NT2/D1 (cell line): ENCODE results near the gene ESAM.

ENCODE experiments used
- SUZ12 ChIP-seq: IDR thresholded peaks from 2 replicates; pipeline ENCODE4 v1.6.1; 2011; ENCODE audit not compliant: insufficient read length, insufficient read depth; ENCODE audit errors: extremely low read depth
- YY1 ChIP-seq: IDR thresholded peaks from 2 replicates; pipeline ENCODE4 v1.6.1; 2011; ENCODE audit not compliant: insufficient read length, insufficient read depth
- ZNF274 ChIP-seq: IDR thresholded peaks from 2 replicates; pipeline ENCODE4 v1.6.1; 2011; ENCODE audit warnings: mild to moderate bottlenecking, low read depth, low read length

- TF ChIP-seq ZNF274 (no peak), YY1 (no peak), SUZ12 (no peak)
These were observed 17.5 kb upstream of the ESAM start for GRCh38 chr11:124779568-124779967.
